ENCODE measurements around the gene ADCK1. TPM values are rescaled to one million over a fixed set of nuclear protein-coding genes. Genes with fewer than 3 reads are reported as not detected.

ADCK1 gene
- total and polyA plus RNA-seq, 9 of the 15 experiments (the other 6 are each of a cell fraction or from before 2014, with no cell fraction given) = 2.8 to 8.9 (median 4.3) TPM

- no peak for FAIRE-seq
- POLR2A ChIA-PET = interaction anchor here (0.5 to 1.3 kb wide), 3 partner anchors 14 to 163 kb away, joined by 3 to 4 read pairs (median 3); partner anchors contain the start of gene ADCK1
Observed at GRCh38 chr14:77763316-77763715, 36.6 kb upstream of the ADCK1 start.

More at GRCh38 chr14:77763316-77763715, 36.6 kb upstream of the ADCK1 start:
- TF ChIP-seq RBFOX2 (IDR thresholded peaks at IDR 0.05; ENCODE audit: low read depth, low read length) (no peak), ZNF778 (CRISPR knock-in tag; IDR thresholded peaks at IDR 0.05) (no peak), CEBPG (CRISPR knock-in tag; IDR thresholded peaks at IDR 0.05) (no peak), CEBPG (tag; conservative IDR thresholded peaks at IDR 0.05 in 1 of 2, IDR thresholded peaks at IDR 0.05 in 1 of 2) (no peak), ZNF561 (CRISPR knock-in tag; conservative IDR thresholded peaks at IDR 0.05) (no peak), ARID3B (CRISPR knock-in tag; IDR thresholded peaks at IDR 0.05; ENCODE audit: borderline replicate concordance) (no peak), JUND (IDR thresholded peaks at IDR 0.05; ENCODE audit: borderline replicate concordance, low read depth, low read length) (no peak), JUND (tag; IDR thresholded peaks at IDR 0.05; ENCODE audit: borderline replicate concordance, low read depth, low read length) (no peak), BRD4 (IDR thresholded peaks at IDR 0.05) (no peak), ELF1 (tag; IDR thresholded peaks at IDR 0.05) (no peak), NR2C2 (CRISPR knock-in tag; IDR thresholded peaks at IDR 0.05) (no peak), NR2C2 (tag; IDR thresholded peaks at IDR 0.05) (no peak), ZNF263 (CRISPR knock-in tag; IDR thresholded peaks at IDR 0.05; ENCODE audit: borderline replicate concordance) (no peak), ZNF431 (CRISPR knock-in tag; IDR thresholded peaks at IDR 0.05) (no peak)
- WGBS (ENCODE audit: insufficient coverage, low coverage, missing lambda C conversion rate) = 8% methylated on average over 1 of the region's 1 CpG
- Histone ChIP-seq H3K27ac (ENCODE audit: extremely low read depth, low read depth, low read length) (no peak overlapping the region), H3K4me2 (ENCODE audit: insufficient read depth, low read length) (no peak overlapping the region), H4K20me1 (replicated peaks; ENCODE audit: control insufficient read depth, insufficient read depth, low read length) (no peaks in the 10 kb centered on the region), H3K4me1 (replicated peaks in 1 of 2; ENCODE audit: control insufficient read depth in 2 of 2, insufficient read depth in 2 of 2, low read length in 2 of 2) (peaks cover 3 to 4% of the 10 kb centered on the region in 2 experiments; a peak in 3 of 5 replicates), H2AFZ (ENCODE audit: low read depth, low read length) (no peak overlapping the region), H3K9ac (ENCODE audit: insufficient read depth in 1 of 2, low read depth in 2 of 2, low read length in 2 of 2) (no peak overlapping the region), H3K9me1 (ENCODE audit: control insufficient read depth, insufficient read depth, low read length) (no peaks in the 10 kb centered on the region), H3K79me2 (ENCODE audit: control insufficient read depth, insufficient read depth, low read length) (peaks cover 27% of the 10 kb centered on the region), H3K27me3 (ENCODE audit: control insufficient read depth in 2 of 2, insufficient read depth in 2 of 2, low read length in 2 of 2) (no peaks in the 10 kb centered on the region), H3K36me3 (ENCODE audit: control insufficient read depth, insufficient read depth, low read length) (peaks cover 14% of the 10 kb centered on the region; the same call in 1 of the 3 replicates), H3K4me3 (no peak overlapping the region), H3K9me3 (replicated peaks; ENCODE audit: control insufficient read depth, insufficient read depth, low read depth, low read length) (no peaks in the 10 kb centered on the region)
- CTCF ChIA-PET (ENCODE audit: low intra/inter-chr PET ratio) = no interaction called here
- no peak for ATAC-seq
- in situ Hi-C loops (cut with MboI) = loop anchor here (5.0 kb wide), 1 partner anchor 34 kb away; no protein-coding TSS in a partner anchor
- intact Hi-C loops (cut with micrococcal nuclease) = no loop called here
- BruUV-seq (replicated peaks) = no TSS peak
- DNase-seq (ENCODE audit: extremely low read depth in 1 of 4, low spot score in 3 of 4) = no peak

All from K562 (cell line).